ENCODE results near the gene IGHMBP2.

IGHMBP2 gene

GRCh38 chr11:68928136-68928880 lies 24.6 kb downstream of the IGHMBP2 start:
- DNase-seq = no peak

GRCh38 chr11:68929135-68929534 lies 25.4 kb downstream of the IGHMBP2 start:
- no peak for DNase-seq

- DNase-seq = no peak
Measured at GRCh38 chr11:68929706-68930570, 26.2 kb downstream of the IGHMBP2 start.

GRCh38 chr11:68930991-68931855 lies 27.5 kb downstream of the IGHMBP2 start:
- no peak for DNase-seq

- DNase-seq = no peak
Measured at GRCh38 chr11:68931911-68932310, 28.2 kb downstream of the IGHMBP2 start.

GRCh38 chr11:68932358-68932757 lies 28.7 kb downstream of the IGHMBP2 start:
- no peak for DNase-seq

- no peak for DNase-seq
Measured at GRCh38 chr11:68932933-68933577, 29.4 kb downstream of the IGHMBP2 start.

- no peak for DNase-seq
Measured at GRCh38 chr11:68933605-68934320, 30.1 kb downstream of the IGHMBP2 start.

GRCh38 chr11:68934321-68934645 lies 30.6 kb downstream of the IGHMBP2 start:
- no peak for DNase-seq

- no peak for DNase-seq
Measured at GRCh38 chr11:68934666-68935065, 31.0 kb downstream of the IGHMBP2 start.

- no peak for DNase-seq
Measured at GRCh38 chr11:68935066-68935465, 31.4 kb downstream of the IGHMBP2 start.

GRCh38 chr11:68935516-68936357 lies 32.0 kb downstream of the IGHMBP2 start:
- no peak for DNase-seq

GRCh38 chr11:68936358-68936636 lies 32.6 kb downstream of the IGHMBP2 start:
- no peak for DNase-seq

GRCh38 chr11:68936676-68937620 lies 33.3 kb downstream of the IGHMBP2 start:
- no peak for DNase-seq

- DNase-seq = no peak
Measured at GRCh38 chr11:68938088-68938487, 34.4 kb downstream of the IGHMBP2 start.

GRCh38 chr11:68938816-68939582 lies 35.3 kb downstream of the IGHMBP2 start:
- no peak for DNase-seq

GRCh38 chr11:68939583-68940555 lies 36.2 kb downstream of the IGHMBP2 start:
- no peak for DNase-seq
